MCF 10A (cell line): ENCODE data around the gene PPP1R12B. TPM values are rescaled to one million over a fixed set of nuclear protein-coding genes. Genes with fewer than 3 reads are reported as not detected.
"Not testable (repeated sequence)": the region's sequence is repeated elsewhere in the genome, so short reads cannot be mapped to it uniquely, and the experiment has no call there.

ENCODE experiments used
- BruUV-seq: library from RNA; stranded (reverse); fragments of 400-500 nt; replicated peaks from 2 replicates; lab custom pipeline; 2021; lab: Mats Ljungman, UMichigan
- CTCF ChIA-PET: fragments of 300-600 bp; sonication (Branson Sonifier 250); formaldehyde crosslinking; extraction: SDS; loops from one replicate; lab custom pipeline; 2021; ENCODE audit warnings: antibody characterized with exemption, inconsistent platforms; lab: Yijun Ruan, JAX
- POLR2A ChIA-PET: fragments of 300-600, 350-650 bp; sonication (Branson Sonifier 250); formaldehyde crosslinking; extraction: SDS; loops from one replicate; lab custom pipeline; 2020; ENCODE audit warnings: antibody characterized with exemption, inconsistent platforms; lab: Yijun Ruan, JAX
- DNase-seq: peaks from one replicate; pipeline ENCODE4 v3.0.0-alpha.2; 2018; ENCODE audit not compliant: unreplicated experiment
- H3K27ac Mint-ChIP-seq: one replicate; pipeline ENCODE4 v1.8.0; 2022; ENCODE audit warnings: mild to moderate bottlenecking, low read depth, mixed read lengths; ENCODE audit not compliant: unreplicated experiment
- H3K27me3 Mint-ChIP-seq: one replicate; pipeline ENCODE4 v1.8.0; 2022; ENCODE audit warnings: mixed read lengths; ENCODE audit not compliant: insufficient read depth, unreplicated experiment
- H3K36me3 Mint-ChIP-seq: one replicate; pipeline ENCODE4 v1.8.0; 2022; ENCODE audit warnings: mild to moderate bottlenecking, moderate library complexity, mixed read lengths; ENCODE audit not compliant: insufficient read depth, unreplicated experiment
- H3K4me1 Mint-ChIP-seq: one replicate; pipeline ENCODE4 v1.8.0; 2022; ENCODE audit warnings: mixed read lengths; ENCODE audit not compliant: insufficient read depth, unreplicated experiment
- H3K4me3 Mint-ChIP-seq: one replicate; pipeline ENCODE4 v1.8.0; 2022; ENCODE audit warnings: mild to moderate bottlenecking, moderate library complexity, mixed read lengths; ENCODE audit not compliant: unreplicated experiment
- H3K9me3 Mint-ChIP-seq: one replicate; pipeline ENCODE4 v1.8.0; 2022; ENCODE audit warnings: mixed read lengths; ENCODE audit not compliant: unreplicated experiment
- intact Hi-C: fragments of 100-400 bp; cut with micrococcal nuclease; formaldehyde crosslinking; loops from 2 replicates; pipeline ENCODE4 v1.14.1; 2022
- total RNA-seq: library from RNA; stranded (reverse); gene quantifications from 2 replicates; pipeline ENCODE4 v1.2.3, GENCODE V29; 2022
- TF ChIP-seq, protein P1 (sequence below): fragments of 200-600 bp; IDR thresholded peaks from one replicate; pipeline ENCODE4 v1.8.0; 2022; ENCODE audit warnings: antibody characterized with exemption, mild to moderate bottlenecking; ENCODE audit not compliant: unreplicated experiment

The PPP1R12B gene
- total RNA-seq, 1 experiment from 2014 or later, result 33.8 TPM

- ChIA-PET POLR2A (interaction anchor here (0.6 to 1.1 kb wide), 3 partner anchors 23 to 537 kb away, joined by 3 read pairs; no protein-coding TSS in a partner anchor), CTCF (no interaction called here)
- Mint-ChIP-seq H3K9me3 (no peaks in the 10 kb centered on the region), H3K4me3 (no peak overlapping the region), H3K27me3 (no peaks in the 10 kb centered on the region), H3K4me1 (peaks cover 5% of the 10 kb centered on the region), H3K36me3 (no peaks in the 10 kb centered on the region), H3K27ac (no peak overlapping the region)
- no TSS peak for BruUV-seq
- no peak for DNase-seq
- TF ChIP-seq, protein P1, sequence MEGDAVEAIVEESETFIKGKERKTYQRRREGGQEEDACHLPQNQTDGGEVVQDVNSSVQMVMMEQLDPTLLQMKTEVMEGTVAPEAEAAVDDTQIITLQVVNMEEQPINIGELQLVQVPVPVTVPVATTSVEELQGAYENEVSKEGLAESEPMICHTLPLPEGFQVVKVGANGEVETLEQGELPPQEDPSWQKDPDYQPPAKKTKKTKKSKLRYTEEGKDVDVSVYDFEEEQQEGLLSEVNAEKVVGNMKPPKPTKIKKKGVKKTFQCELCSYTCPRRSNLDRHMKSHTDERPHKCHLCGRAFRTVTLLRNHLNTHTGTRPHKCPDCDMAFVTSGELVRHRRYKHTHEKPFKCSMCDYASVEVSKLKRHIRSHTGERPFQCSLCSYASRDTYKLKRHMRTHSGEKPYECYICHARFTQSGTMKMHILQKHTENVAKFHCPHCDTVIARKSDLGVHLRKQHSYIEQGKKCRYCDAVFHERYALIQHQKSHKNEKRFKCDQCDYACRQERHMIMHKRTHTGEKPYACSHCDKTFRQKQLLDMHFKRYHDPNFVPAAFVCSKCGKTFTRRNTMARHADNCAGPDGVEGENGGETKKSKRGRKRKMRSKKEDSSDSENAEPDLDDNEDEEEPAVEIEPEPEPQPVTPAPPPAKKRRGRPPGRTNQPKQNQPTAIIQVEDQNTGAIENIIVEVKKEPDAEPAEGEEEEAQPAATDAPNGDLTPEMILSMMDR, result no peak
- intact Hi-C loops, result no loop called here
Observed at GRCh38 chr1:202551683-202552082, 203.2 kb downstream of the PPP1R12B start.

DNA sequence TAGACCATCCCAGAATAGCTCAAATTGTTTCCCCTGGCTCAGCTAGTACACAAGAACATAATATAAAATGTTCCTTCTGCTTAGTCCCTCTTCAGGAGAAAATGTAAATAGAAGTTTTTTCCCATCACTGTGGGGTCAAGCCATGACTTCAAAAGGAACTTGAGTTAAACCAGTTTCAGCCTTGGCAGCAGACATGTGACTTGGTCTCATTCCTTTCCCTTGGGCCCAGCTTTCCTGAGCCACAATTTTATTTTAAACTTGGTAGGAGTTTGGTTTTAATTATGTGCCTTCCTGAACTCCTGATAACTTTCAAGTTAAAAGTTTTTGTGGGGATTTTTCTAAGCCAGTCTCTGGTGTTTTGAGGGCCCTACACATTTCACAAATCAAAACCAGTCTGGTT lies 204.1 kb downstream of the PPP1R12B start:
- intact Hi-C loops, H3K9me3 Mint-ChIP-seq, H3K36me3 Mint-ChIP-seq, POLR2A ChIA-PET, BruUV-seq, H3K4me1 Mint-ChIP-seq, H3K27ac Mint-ChIP-seq, H3K27me3 Mint-ChIP-seq, H3K4me3 Mint-ChIP-seq, DNase-seq: not testable (repeated sequence)
- CTCF ChIA-PET, result interaction anchor here (0.6 to 0.7 kb wide), 2 partner anchors 36 to 92 kb away, joined by 3 read pairs; no protein-coding TSS in a partner anchor

GRCh38 chr1:202553078-202553477 lies 204.6 kb downstream of the PPP1R12B start:
- intact Hi-C loops, H3K27ac Mint-ChIP-seq, H3K4me1 Mint-ChIP-seq, H3K4me3 Mint-ChIP-seq, H3K27me3 Mint-ChIP-seq, BruUV-seq, POLR2A ChIA-PET, H3K9me3 Mint-ChIP-seq, H3K36me3 Mint-ChIP-seq, CTCF ChIA-PET, DNase-seq: not testable (repeated sequence)

- no TSS peak for BruUV-seq
- TF ChIP-seq, protein P1, result no peak
- POLR2A ChIA-PET, result interaction anchor here (0.7 kb wide), 1 partner anchor 233 kb away, joined by 3 read pairs; no protein-coding TSS in a partner anchor
- H3K36me3 Mint-ChIP-seq, result no peaks in the 10 kb centered on the region
- no peak for DNase-seq
- intact Hi-C loops, result no loop called here
- no peak overlapping the region for H3K27ac Mint-ChIP-seq
- CTCF ChIA-PET, result interaction anchor here (0.6 to 1.2 kb wide), 6 partner anchors 9 to 726 kb away, joined by 3 to 6 read pairs (median 4); no protein-coding TSS in a partner anchor
- H3K4me3 Mint-ChIP-seq, result no peak overlapping the region
- no peaks in the 10 kb centered on the region for H3K9me3 Mint-ChIP-seq
- peaks cover 5% of the 10 kb centered on the region for H3K4me1 Mint-ChIP-seq
- H3K27me3 Mint-ChIP-seq, result no peaks in the 10 kb centered on the region
Observed at GRCh38 chr1:202553560-202554038, 205.1 kb downstream of the PPP1R12B start.

GRCh38 chr1:202554619-202555018 lies 206.1 kb downstream of the PPP1R12B start:
- H3K9me3 Mint-ChIP-seq, result not testable (repeated sequence)

DNA sequence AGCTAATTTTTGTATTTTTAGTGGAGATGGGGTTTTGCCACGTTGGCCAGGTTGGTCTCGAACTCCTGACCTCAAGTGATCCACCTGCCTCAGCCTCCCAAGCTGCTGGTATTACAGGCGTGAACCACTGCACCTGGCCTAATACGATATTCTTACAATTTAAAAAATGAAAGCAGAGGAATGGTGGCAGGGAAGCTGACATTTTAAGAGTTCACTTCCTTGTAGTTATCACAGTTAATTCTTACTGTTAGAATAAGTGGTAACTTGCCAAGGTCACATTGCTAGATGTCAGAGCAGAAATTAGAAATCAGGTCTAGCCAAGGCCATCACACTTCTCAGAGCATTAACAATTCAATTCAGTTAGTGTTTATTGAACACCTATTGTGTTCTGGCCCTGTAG lies 207.5 kb downstream of the PPP1R12B start:
- H3K27me3 Mint-ChIP-seq, POLR2A ChIA-PET, H3K4me1 Mint-ChIP-seq, intact Hi-C loops, H3K36me3 Mint-ChIP-seq, BruUV-seq, H3K9me3 Mint-ChIP-seq, DNase-seq, H3K4me3 Mint-ChIP-seq, H3K27ac Mint-ChIP-seq: not testable (repeated sequence)
- CTCF ChIA-PET, result interaction anchor here (0.7 to 1.1 kb wide), 2 partner anchors 30 to 163 kb away, joined by 3 to 6 read pairs; no protein-coding TSS in a partner anchor

More at GRCh38 chr1:202554619-202555018, 206.1 kb downstream of the PPP1R12B start:
- POLR2A ChIA-PET, BruUV-seq, H3K4me3 Mint-ChIP-seq, H3K36me3 Mint-ChIP-seq, H3K4me1 Mint-ChIP-seq, H3K27ac Mint-ChIP-seq, DNase-seq, intact Hi-C loops, H3K27me3 Mint-ChIP-seq: not testable (repeated sequence)
- CTCF ChIA-PET, result interaction anchor here (0.6 to 1.5 kb wide), 8 partner anchors 8 to 164 kb away, joined by 3 to 6 read pairs (median 4); no protein-coding TSS in a partner anchor

- CTCF ChIA-PET, result interaction anchor here (0.6 kb wide), 2 partner anchors 32 to 50 kb away, joined by 3 to 4 read pairs; no protein-coding TSS in a partner anchor
- POLR2A ChIA-PET, H3K27ac Mint-ChIP-seq, intact Hi-C loops, BruUV-seq, H3K4me3 Mint-ChIP-seq, DNase-seq, H3K27me3 Mint-ChIP-seq, H3K36me3 Mint-ChIP-seq, H3K9me3 Mint-ChIP-seq, H3K4me1 Mint-ChIP-seq: not testable (repeated sequence)
Observed at GRCh38 chr1:202557662-202558061, 209.2 kb downstream of the PPP1R12B start.
